ENCODE measurements around the gene AFAP1.

DNA sequence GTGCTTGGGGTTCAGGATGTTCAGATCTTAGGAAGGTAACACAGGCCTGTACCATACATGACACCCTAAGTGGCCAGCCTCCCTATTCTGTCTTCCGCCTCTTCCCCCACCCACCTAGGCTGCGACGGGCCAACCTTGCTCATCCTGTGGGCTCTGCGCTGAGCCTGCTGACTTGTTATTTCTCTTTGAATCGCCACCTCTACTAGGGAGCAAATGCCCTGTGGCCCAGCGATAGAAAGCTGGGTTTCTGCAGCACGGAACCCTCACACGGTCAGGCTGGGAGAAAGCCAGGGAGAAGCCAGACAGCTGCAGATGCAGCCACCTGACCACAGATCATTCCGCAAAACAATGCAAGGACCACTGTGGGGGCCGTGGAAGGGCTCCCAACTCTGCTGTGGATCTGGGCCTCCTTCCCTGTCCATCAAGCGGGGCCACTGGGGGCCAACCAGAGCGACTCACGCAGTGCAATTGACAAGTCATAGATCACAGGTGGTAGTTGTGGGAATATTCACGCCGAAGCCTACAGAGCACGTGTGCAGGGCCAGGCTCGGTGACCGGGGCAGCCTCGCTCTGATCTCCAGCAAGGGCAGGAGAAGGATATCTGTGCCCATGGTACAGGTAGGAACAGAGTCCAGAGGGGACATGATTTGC, 227.5 kb downstream of the AFAP1 start:
- TF ChIP-seq CTCF (IDR thresholded peaks at IDR 0.05) (no peak), EZH2phosphoT487 (IDR thresholded peaks at IDR 0.05) (no peak), EZH2 (IDR thresholded peaks at IDR 0.05) (no peak)

Measured in neural progenitor cell (in vitro differentiated cells).